Panc1 (cell line): Measurements from ENCODE around the gene SNRPF. TPM values are rescaled to one million over a fixed set of nuclear protein-coding genes. Genes with fewer than 3 reads are reported as not detected.

Source experiments
- ATAC-seq: fragments of 200-7000 bp; cut with Tn5 transposase; 2 replicates; pipeline ENCODE4 v1.9.1; 2020; ENCODE audit warnings: mild to moderate bottlenecking, moderate library complexity
- BruUV-seq: library from RNA; stranded (reverse); fragments of 400-500 nt; replicated peaks from 2 replicates; lab custom pipeline; 2021; lab: Mats Ljungman, UMichigan
- CTCF ChIA-PET: fragments of 300-600 bp; sonication (Branson Sonifier 250); formaldehyde crosslinking; loops from one replicate; lab custom pipeline; 2022; ENCODE audit warnings: antibody characterized with exemption; lab: Charles Lee
- POLR2A ChIA-PET: fragments of 300-600 bp; sonication (Branson Sonifier 250); formaldehyde crosslinking; loops from one replicate; lab custom pipeline; 2022; ENCODE audit warnings: antibody characterized with exemption; lab: Charles Lee
- DNase-seq: peaks from one replicate; pipeline ENCODE4 v3.0.0-alpha.2; 2010; ENCODE audit warnings: low read depth, low spot score
- H3K27ac ChIP-seq: 2 replicates; pipeline ENCODE4 v1.5.1; 2011; ENCODE audit warnings: mild to moderate bottlenecking, low read length, inconsistent platforms
- H3K27me3 ChIP-seq: fragments of 200-500 bp; sonication (Bioruptor generic); 2 replicates; pipeline ENCODE4 v1.6.0; 2014; ENCODE audit warnings: low read length, inconsistent platforms; ENCODE audit not compliant: control insufficient read depth, insufficient read depth
- H3K36me3 ChIP-seq: fragments of 200-500 bp; sonication (Bioruptor generic); 2 replicates; pipeline ENCODE4 v1.5.1; 2014; ENCODE audit warnings: inconsistent platforms, mild to moderate bottlenecking, low read length, moderate library complexity; ENCODE audit not compliant: control insufficient read depth, insufficient read depth
- H3K4me1 ChIP-seq: 2 replicates; pipeline ENCODE4 v1.5.1; 2011; ENCODE audit warnings: inconsistent platforms, mild to moderate bottlenecking, low read length, moderate library complexity; ENCODE audit not compliant: control insufficient read depth, insufficient read depth
- H3K4me3 ChIP-seq, 2 experiments: 2 replicates each; pipeline ENCODE4 v1.5.1; 2011 to 2012; ENCODE audit warnings: low read depth in 2 of 2, low read length in 2 of 2, mild to moderate bottlenecking in 2 of 2, inconsistent platforms in 1 of 2, moderate library complexity in 1 of 2
- H3K9me3 ChIP-seq: fragments of 200-500 bp; sonication (Bioruptor generic); 2 replicates; pipeline ENCODE4 v1.5.1; 2014; ENCODE audit warnings: low read depth, mild to moderate bottlenecking, inconsistent platforms, low read length, moderate library complexity; ENCODE audit not compliant: control insufficient read depth, insufficient read depth
- CTCF ChIP-seq: fragments of 450-650 bp; IDR thresholded peaks from 2 replicates; pipeline ENCODE4 v1.5.1; 2017; ENCODE audit warnings: mild to moderate bottlenecking
- POLR2AphosphoS5 ChIP-seq: IDR thresholded peaks from 2 replicates; pipeline ENCODE4 v1.6.1; 2012; ENCODE audit warnings: mild to moderate bottlenecking, low read depth, low read length, moderate library complexity
- REST ChIP-seq, 2 experiments: IDR thresholded peaks; 2 replicates each; pipeline ENCODE4 v1.6.1; 2011 to 2012; ENCODE audit warnings: low read depth in 2 of 2, control low read depth in 1 of 2, low read length in 1 of 2, mild to moderate bottlenecking in 1 of 2, moderate library complexity in 1 of 2; ENCODE audit not compliant: insufficient read depth in 1 of 2
- SIN3A ChIP-seq: IDR thresholded peaks from 2 replicates; pipeline ENCODE4 v1.6.1; 2012; ENCODE audit warnings: low read depth, mild to moderate bottlenecking, low read length, moderate library complexity, borderline replicate concordance; ENCODE audit not compliant: insufficient read depth
- TCF7L2 ChIP-seq: IDR thresholded peaks from 2 replicates; pipeline ENCODE4 v1.6.1; 2011; ENCODE audit warnings: mild to moderate bottlenecking, low read depth, low read length, inconsistent platforms
- in situ Hi-C: cut with HindIII; loops from 2 replicates; pipeline ENCODE4 v1.10.0; 2016; ENCODE audit warnings: low sequenced_read_pairs, low pct_unique_long_range_greater_than_20kb
- intact Hi-C: fragments of 100-400 bp; cut with micrococcal nuclease; formaldehyde crosslinking; loops from one replicate; pipeline ENCODE4 v1.10.0; 2022; ENCODE audit not compliant: unreplicated experiment
- total RNA-seq: library from RNA; stranded (reverse); gene quantifications from one replicate; pipeline ENCODE4 v1.2.1, GENCODE V29; 2021; ENCODE audit not compliant: unreplicated experiment

Gene SNRPF
- total RNA-seq, 1 experiment from 2014 or later: 38.7 TPM

GRCh38 chr12:95882080-95882479, 23.3 kb downstream of the SNRPF start:
- intact Hi-C loops (no loop called here), in situ Hi-C loops (no loop called here)
- DNase-seq (no peak), ATAC-seq (no peak)
- Histone ChIP-seq H3K27ac (no peak overlapping the region), H3K27me3 (no peaks in the 10 kb centered on the region; the same call in 1 of the 2 replicates), H3K4me1 (no peaks in the 10 kb centered on the region), H3K36me3 (no peaks in the 10 kb centered on the region), H3K9me3 (no peaks in the 10 kb centered on the region), H3K4me3 (no peak overlapping the region)
- BruUV-seq: no TSS peak
- TF ChIP-seq POLR2AphosphoS5 (no peak), TCF7L2 (no peak), REST (IDR thresholded peaks at IDR 0.05; ENCODE audit: insufficient read depth in 1 of 2, low read depth in 2 of 2, low read length in 1 of 2) (no peak), SIN3A (no peak), CTCF (no peak)
- ChIA-PET POLR2A (no interaction called here), CTCF (interaction anchor here (0.6 kb wide), 1 partner anchor 299 kb away, joined by 3 read pairs; no protein-coding TSS in a partner anchor)

DNA sequence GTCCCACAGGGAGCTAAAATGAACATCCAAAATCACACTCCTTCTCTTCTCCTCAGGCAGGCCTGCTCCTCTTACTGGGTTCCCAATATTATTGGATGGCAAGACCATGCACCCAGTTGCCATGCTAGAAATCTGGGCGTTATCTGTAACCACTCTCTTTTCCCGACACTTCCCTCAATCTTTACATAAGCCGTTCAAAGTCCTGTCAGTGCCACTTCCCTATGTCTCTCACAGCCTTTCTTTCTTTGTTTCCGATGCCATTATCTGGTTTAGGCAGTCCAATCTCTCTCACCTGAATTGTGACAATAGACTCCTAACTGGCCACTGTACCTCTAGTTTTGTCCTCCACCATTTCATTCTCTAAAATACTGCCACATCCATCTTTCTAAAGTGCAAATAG, 24.1 kb downstream of the SNRPF start:
- Histone ChIP-seq H3K4me3 (no peak overlapping the region), H3K36me3 (no peaks in the 10 kb centered on the region), H3K27ac (no peak overlapping the region), H3K4me1 (no peaks in the 10 kb centered on the region), H3K27me3 (no peaks in the 10 kb centered on the region; the same call in 1 of the 2 replicates), H3K9me3 (no peaks in the 10 kb centered on the region)
- TF ChIP-seq REST (IDR thresholded peaks at IDR 0.05; ENCODE audit: insufficient read depth in 1 of 2, low read depth in 2 of 2, low read length in 1 of 2) (no peak), TCF7L2 (no peak), SIN3A (no peak), POLR2AphosphoS5 (no peak), CTCF (no peak)
- ChIA-PET POLR2A (no interaction called here), CTCF (no interaction called here)
- DNase-seq (no peak), ATAC-seq (no peak)
- in situ Hi-C loops (no loop called here), intact Hi-C loops (no loop called here)
- no TSS peak for BruUV-seq
